Stomach (tissue), 4 donors: ENCODE results near the gene GLYAT.

Experiments used
- CTCF ChIP-seq, 7 experiments: fragments of 450-650 bp in 4 of 7; fragments of 200-600 bp in 3 of 7; sonication (generic) in 3 of 7; IDR thresholded peaks; one replicate each; pipeline ENCODE4 v1.5.1; 2016 to 2019; ENCODE audit warnings: antibody characterized with exemption in 7 of 7, control low read depth in 2 of 7, mild to moderate bottlenecking in 1 of 7
- EP300 ChIP-seq: sonication (generic); formaldehyde crosslinking; IDR thresholded peaks from one replicate; pipeline ENCODE4 v1.6.1; 2017; ENCODE audit warnings: antibody characterized with exemption
- POLR2A ChIP-seq, 4 donors: fragments of 450-650 bp; IDR thresholded peaks; one replicate each; pipeline ENCODE4 v1.6.1; 2016; ENCODE audit warnings: antibody characterized with exemption in 4 of 4, control low read depth in 2 of 4, mild to moderate bottlenecking in 1 of 4, moderate library complexity in 1 of 4
- POLR2AphosphoS5 ChIP-seq, 3 donors: sonication (generic); formaldehyde crosslinking; IDR thresholded peaks; one replicate each; pipeline ENCODE4 v1.6.1; 2016; ENCODE audit warnings: antibody characterized with exemption in 3 of 3

- TF ChIP-seq EP300: no peak
- TF ChIP-seq CTCF (IDR thresholded peaks at IDR 0.05): no peak
- no peak for TF ChIP-seq POLR2AphosphoS5 (IDR thresholded peaks at IDR 0.05)
- TF ChIP-seq POLR2A (IDR thresholded peaks at IDR 0.05): no peak
Observed at GRCh38 chr11:58730507-58731089, 1.1 kb downstream of the GLYAT start.
